A549 (cell line): ENCODE measurements around the gene ZNF860.

Experiments
- EHMT2 ChIP-seq: fragments of 200-600 bp; sonication (generic); IDR thresholded peaks from 2 replicates; pipeline ENCODE4 v1.6.1; 2016; ENCODE audit warnings: antibody characterized with exemption, low read depth, mild to moderate bottlenecking, moderate library complexity
- HDAC2 ChIP-seq: fragments of 200-600 bp; sonication (generic); IDR thresholded peaks from 2 replicates; pipeline ENCODE4 v1.6.1; 2016
- KDM1A ChIP-seq: fragments of 200-600 bp; sonication (generic); IDR thresholded peaks from 2 replicates; pipeline ENCODE4 v1.6.1; 2016; ENCODE audit warnings: low read depth, mild to moderate bottlenecking
- NPAS2 ChIP-seq: fragments of 250-450 bp; sonication (Bioruptor Pico); IDR thresholded peaks from 2 replicates; pipeline ENCODE4 v1.8.0; 2022; ENCODE audit warnings: mild to moderate bottlenecking, moderate library complexity, borderline replicate concordance
- POLR2AphosphoS2 ChIP-seq: conservative IDR thresholded peaks from 2 replicates; pipeline ENCODE4 v1.6.1; 2012; ENCODE audit warnings: low read length, improper control_type of control experiment, inconsistent platforms
- RNF2 ChIP-seq: fragments of 200-600 bp; sonication (generic); IDR thresholded peaks from 2 replicates; pipeline ENCODE4 v1.6.1; 2016; ENCODE audit warnings: low read depth, mild to moderate bottlenecking, antibody characterized with exemption, moderate library complexity, borderline replicate concordance
- SMC3 ChIP-seq: fragments of >200 bp; sonication (Bioruptor Twin); formaldehyde crosslinking; IDR thresholded peaks from 3 replicates; pipeline ENCODE4 v1.6.1; 2018; ENCODE audit warnings: inconsistent platforms
- TF ChIP-seq, protein P1 (sequence below): fragments of >200 bp; sonication (Bioruptor Twin); formaldehyde crosslinking; IDR thresholded peaks from 3 replicates; pipeline ENCODE4 v1.5.1; 2016
- TF ChIP-seq, protein P2 (sequence below): fragments of 150-350 bp; IDR thresholded peaks from 2 replicates; pipeline ENCODE4 v1.6.1; 2014; ENCODE audit warnings: low read depth, mild to moderate bottlenecking, low read length
- TF ChIP-seq, protein P3 (sequence below): fragments of 450-650 bp; IDR thresholded peaks from 2 replicates; pipeline ENCODE4 v1.6.1; 2014; ENCODE audit warnings: antibody characterized with exemption

DNA sequence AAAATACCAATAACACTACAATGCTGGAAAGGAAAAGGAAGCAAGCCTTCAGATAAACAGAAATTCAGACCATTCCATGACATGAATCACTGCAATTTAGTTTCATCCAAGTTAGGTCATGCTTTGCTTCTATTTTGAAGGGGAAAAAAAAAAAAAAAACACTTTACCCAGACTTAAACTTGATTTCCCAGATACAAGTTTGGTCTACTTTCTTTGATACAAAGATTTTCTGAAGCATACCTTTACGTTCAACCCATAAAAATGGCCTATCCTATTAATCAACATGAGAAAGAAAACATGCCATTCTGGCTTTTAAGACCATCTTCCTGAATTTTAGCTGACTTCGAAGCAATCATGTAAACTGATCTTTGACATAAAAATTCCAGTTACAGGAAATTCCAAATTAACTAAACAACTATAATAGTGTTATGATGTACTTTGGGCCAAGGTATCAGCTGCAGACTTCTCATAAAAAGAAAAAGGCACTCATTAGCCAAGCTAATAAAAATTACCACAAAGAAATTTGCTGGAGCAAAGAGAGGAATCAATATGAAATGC is 13.1 kb upstream of the ZNF860 start:
- TF ChIP-seq, protein P1, sequence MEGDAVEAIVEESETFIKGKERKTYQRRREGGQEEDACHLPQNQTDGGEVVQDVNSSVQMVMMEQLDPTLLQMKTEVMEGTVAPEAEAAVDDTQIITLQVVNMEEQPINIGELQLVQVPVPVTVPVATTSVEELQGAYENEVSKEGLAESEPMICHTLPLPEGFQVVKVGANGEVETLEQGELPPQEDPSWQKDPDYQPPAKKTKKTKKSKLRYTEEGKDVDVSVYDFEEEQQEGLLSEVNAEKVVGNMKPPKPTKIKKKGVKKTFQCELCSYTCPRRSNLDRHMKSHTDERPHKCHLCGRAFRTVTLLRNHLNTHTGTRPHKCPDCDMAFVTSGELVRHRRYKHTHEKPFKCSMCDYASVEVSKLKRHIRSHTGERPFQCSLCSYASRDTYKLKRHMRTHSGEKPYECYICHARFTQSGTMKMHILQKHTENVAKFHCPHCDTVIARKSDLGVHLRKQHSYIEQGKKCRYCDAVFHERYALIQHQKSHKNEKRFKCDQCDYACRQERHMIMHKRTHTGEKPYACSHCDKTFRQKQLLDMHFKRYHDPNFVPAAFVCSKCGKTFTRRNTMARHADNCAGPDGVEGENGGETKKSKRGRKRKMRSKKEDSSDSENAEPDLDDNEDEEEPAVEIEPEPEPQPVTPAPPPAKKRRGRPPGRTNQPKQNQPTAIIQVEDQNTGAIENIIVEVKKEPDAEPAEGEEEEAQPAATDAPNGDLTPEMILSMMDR = no peak
- TF ChIP-seq EHMT2 (no peak), HDAC2 (no peak), NPAS2 (CRISPR knock-in tag) (no peak), KDM1A (no peak), SMC3 (no peak), RNF2 (no peak), POLR2AphosphoS2 (no peak)
- TF ChIP-seq, protein P2, sequence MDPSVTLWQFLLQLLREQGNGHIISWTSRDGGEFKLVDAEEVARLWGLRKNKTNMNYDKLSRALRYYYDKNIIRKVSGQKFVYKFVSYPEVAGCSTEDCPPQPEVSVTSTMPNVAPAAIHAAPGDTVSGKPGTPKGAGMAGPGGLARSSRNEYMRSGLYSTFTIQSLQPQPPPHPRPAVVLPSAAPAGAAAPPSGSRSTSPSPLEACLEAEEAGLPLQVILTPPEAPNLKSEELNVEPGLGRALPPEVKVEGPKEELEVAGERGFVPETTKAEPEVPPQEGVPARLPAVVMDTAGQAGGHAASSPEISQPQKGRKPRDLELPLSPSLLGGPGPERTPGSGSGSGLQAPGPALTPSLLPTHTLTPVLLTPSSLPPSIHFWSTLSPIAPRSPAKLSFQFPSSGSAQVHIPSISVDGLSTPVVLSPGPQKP = no peak
- TF ChIP-seq, protein P3, sequence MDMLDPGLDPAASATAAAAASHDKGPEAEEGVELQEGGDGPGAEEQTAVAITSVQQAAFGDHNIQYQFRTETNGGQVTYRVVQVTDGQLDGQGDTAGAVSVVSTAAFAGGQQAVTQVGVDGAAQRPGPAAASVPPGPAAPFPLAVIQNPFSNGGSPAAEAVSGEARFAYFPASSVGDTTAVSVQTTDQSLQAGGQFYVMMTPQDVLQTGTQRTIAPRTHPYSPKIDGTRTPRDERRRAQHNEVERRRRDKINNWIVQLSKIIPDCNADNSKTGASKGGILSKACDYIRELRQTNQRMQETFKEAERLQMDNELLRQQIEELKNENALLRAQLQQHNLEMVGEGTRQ = no peak
